Measurements from ENCODE around the gene ABCA6.
"Not testable (repeated sequence)": the region's sequence is repeated elsewhere in the genome, so short reads cannot be mapped to it uniquely, and the experiment has no call there.

The ABCA6 gene

DNA sequence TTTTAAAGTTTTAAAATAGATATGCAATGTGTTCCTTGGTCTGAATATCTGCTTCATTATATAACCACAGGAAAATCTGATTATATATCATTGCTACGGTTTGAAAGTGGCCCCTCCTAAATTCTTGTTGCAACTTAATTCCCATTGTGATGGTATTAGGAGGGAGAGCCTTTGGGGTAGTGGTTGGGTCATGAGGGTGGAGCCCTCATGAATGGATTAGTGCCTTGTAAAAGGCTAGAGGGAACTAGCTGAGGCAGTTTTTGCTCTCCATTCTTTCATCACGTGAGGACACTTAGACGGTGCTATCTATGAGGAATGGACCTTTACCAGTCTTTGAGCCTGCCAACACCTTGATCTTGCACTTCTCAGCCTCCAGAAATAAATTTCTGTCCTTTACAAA, 7.6 kb downstream of the ABCA6 start:
- no peak for DNase-seq

DNA sequence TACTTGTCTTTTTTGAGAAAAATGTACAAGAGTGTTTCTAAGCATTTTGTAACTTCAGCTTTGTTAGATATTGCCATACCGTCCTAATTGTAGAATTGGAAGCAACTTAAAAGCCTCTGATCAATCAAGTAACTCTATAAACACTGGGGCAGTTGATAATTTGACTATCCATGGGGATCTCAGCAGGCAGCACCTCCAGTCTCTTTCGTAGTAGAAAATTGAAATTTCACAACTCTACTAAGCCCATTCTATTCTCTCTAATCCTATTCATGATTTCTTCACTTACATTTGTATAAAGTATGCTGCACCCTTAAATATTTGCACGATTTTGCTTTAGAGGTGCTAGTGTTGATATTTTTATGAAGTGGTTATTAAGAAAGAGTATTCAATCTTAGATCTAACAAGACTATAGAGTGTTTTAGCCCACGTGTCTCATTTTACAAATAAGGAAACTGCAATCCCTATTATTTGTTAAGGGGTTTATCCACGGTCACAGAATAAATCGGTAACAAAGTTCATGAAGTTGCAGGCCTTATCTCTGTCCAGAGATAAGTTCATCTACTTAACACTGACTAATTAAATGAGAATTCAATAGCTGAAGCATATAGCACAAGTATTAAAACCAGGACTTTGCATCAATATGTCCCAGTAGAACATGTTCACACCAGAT, 10.9 kb downstream of the ABCA6 start:
- no peak for DNase-seq

DNA sequence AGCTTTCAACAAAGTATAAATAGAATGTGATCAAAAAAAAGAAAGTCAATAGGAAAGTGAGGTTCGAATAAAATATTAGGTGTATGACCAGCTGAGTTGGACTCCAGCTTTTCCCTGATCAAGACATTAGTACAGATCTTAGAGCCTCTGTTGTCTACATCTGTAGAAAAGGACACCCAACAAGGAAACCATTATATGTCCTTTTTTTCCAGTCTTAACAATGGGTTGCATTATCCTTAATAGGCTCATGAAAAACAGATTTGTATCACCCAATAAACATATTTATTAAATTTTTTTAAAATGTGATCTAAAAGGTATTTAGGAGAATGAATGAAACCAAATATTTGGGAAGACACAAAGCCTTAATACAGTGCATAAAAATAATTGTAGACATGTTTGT, 18.1 kb downstream of the ABCA6 start:
- DNase-seq, result no peak

DNA sequence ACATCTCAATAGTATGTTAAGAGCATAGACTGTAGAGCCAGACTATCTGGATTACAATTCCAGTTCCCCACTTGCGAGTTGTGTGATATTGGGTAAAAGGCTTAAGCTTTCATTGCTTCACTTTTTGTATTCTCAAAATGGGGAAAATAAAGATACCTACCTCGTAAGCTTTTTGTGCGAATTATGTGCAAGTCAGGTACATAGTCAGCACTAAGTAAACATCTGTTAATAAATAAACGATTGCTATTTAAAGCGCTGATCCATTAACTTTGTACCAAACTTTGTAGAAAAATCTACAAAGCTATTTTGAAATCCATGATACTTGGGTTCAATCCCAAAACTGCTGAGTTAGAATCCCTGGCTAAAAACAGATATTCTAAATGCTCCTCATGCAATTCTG, 19.6 kb downstream of the ABCA6 start:
- no peak for DNase-seq

GRCh38 chr17:69117855-69118784, 23.6 kb downstream of the ABCA6 start:
- DNase-seq, result no peak

GRCh38 chr17:69111794-69112193, 29.9 kb downstream of the ABCA6 start:
- no peak for DNase-seq

GRCh38 chr17:69105907-69106730, 35.6 kb downstream of the ABCA6 start:
- DNase-seq, result no peak

GRCh38 chr17:69103557-69104233, 38.0 kb downstream of the ABCA6 start:
- no peak for DNase-seq

DNA sequence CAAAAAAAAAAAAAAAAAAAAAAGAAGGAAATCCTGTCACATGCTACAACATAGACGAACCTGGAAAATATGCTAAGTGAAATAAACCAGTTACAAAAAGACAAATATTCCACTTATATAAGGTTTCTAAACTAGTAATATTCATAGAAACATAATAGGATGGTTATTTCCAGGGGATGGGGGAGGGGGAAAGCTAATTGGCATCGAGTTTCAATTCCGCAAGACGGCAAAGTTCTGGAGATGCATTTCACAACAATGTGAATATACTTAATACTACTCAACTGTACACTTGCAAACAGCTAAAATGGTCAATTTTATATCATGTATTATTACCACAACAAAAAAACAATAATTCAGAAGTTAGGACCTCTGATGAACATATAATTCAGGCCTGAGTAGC, 43.1 kb downstream of the ABCA6 start:
- no peak for DNase-seq

- DNase-seq, result no peak
Observed at GRCh38 chr17:69096541-69096940, 45.2 kb downstream of the ABCA6 start.

GRCh38 chr17:69093995-69094394, 47.7 kb downstream of the ABCA6 start:
- DNase-seq, result no peak

GRCh38 chr17:69093279-69093789, 48.4 kb downstream of the ABCA6 start:
- no peak for DNase-seq

GRCh38 chr17:69090365-69090764, 51.3 kb downstream of the ABCA6 start:
- DNase-seq, result no peak

- DNase-seq, result no peak
Observed at GRCh38 chr17:69088643-69089200, 53.0 kb downstream of the ABCA6 start.

GRCh38 chr17:69086641-69087040, 55.1 kb downstream of the ABCA6 start:
- DNase-seq, result no peak

- DNase-seq, result no peak
Observed at GRCh38 chr17:69084911-69085310, 56.8 kb downstream of the ABCA6 start.

DNA sequence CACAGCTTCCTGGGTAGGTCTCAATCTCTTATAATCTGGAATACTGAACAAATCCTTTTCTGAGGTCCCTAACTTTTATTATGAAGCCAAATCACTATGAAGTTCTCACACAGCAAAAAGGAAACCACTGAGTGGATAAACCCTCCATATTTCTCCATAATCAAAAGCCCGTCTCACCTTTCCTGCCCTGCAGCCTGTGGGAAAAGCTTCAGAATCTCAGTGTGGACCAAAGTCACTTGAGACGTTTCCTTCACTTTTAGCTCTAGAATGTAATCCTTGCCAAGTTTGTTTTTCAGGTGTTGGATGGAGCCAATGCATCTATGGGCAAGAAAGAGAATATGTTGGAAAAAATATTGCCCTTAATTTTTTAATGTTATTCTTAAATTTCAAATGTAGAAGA, 59.0 kb downstream of the ABCA6 start:
- no peak for DNase-seq

DNA sequence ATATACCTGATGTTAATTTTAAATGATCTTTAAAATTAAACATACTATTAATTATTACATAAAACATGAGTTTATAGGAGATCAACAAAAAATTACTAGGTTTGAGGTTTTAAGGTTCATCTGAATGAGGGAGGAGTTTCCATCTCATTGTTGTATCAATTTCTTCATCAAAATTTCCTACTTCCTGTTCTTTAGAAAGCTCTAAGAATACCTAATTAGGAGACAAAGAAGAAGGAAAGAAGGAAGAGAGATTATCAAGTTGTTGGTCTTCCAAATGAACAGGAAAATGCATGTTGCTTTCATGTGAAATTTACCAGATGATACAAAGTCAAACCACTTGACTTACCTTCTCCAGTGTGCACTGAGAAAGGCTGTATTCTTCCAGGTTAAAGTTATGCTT, 62.8 kb downstream of the ABCA6 start:
- DNase-seq, result no peak

DNA sequence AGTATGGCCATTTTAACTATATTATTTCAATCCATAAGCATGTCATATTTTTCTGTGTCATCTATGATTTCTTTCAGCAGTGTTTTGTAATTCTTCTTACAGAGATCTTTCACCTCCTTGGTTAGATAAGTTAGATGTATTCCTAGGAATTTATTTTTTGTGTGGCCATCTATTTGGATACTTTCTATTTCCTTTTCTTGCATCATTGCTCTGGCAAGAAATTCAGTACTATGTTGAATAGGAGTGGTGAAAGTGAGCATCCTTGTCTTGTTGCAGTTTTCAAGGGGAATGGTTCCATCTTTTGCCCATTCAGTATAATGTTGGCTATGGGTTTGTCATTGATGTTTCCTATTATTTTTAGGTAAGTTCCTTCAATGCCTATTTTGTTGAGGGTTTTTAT, 65.9 kb downstream of the ABCA6 start:
- no peak for DNase-seq

GRCh38 chr17:69073392-69073791, 68.3 kb downstream of the ABCA6 start:
- DNase-seq, result not testable (repeated sequence)

GRCh38 chr17:69072803-69073256, 68.9 kb downstream of the ABCA6 start:
- DNase-seq, result not testable (repeated sequence)
